CD4-positive, alpha-beta T cell (primary cell): ENCODE measurements around the gene ZNRF3. TPM values are rescaled to one million over a fixed set of nuclear protein-coding genes. Genes with fewer than 3 reads are reported as not detected.

ENCODE experiments used
- ATAC-seq: fragments of 200-7000 bp; cut with Tn5 transposase; one replicate; pipeline ENCODE4 v1.10.0; 2022; ENCODE audit warnings: mild to moderate bottlenecking; ENCODE audit not compliant: poor library complexity
- CTCF ChIA-PET: fragments of 350-600 bp; sonication (Branson Sonifier 250); formaldehyde crosslinking; loops from one replicate; lab custom pipeline; 2021; ENCODE audit warnings: antibody characterized with exemption, inconsistent platforms; lab: Charles Lee
- POLR2A ChIA-PET: fragments of 350-600 bp; sonication (Branson Sonifier 250); formaldehyde crosslinking; loops from one replicate; lab custom pipeline; 2021; ENCODE audit warnings: antibody characterized with exemption, inconsistent platforms; lab: Charles Lee
- DNase-seq, 14 experiments: peaks; one replicate each; pipeline ENCODE4 v3.0.0-alpha.2; 2013 to 2020; ENCODE audit warnings: mixed read lengths in 2 of 14
- H3K27ac ChIP-seq, 2 donors: one replicate each; pipeline versions ENCODE4 v1.5.1 to v1.7.0; 2013; ENCODE audit warnings: low read length in 2 of 2, low read depth in 1 of 2, mild to moderate bottlenecking in 1 of 2
- H3K27me3 ChIP-seq, 2 experiments: 1 replicate in 1 of 2; 2 replicates in 1 of 2; pipeline versions ENCODE4 v1.6.1 to v1.7.0; 2013; ENCODE audit warnings: low read length in 2 of 2, control low read depth in 1 of 2, mild to moderate bottlenecking in 1 of 2, moderate library complexity in 1 of 2; ENCODE audit not compliant: insufficient read depth in 2 of 2, control insufficient read depth in 1 of 2
- H3K36me3 ChIP-seq: one replicate; pipeline ENCODE4 v1.6.1; 2013; ENCODE audit warnings: low read length, control low read depth; ENCODE audit not compliant: insufficient read depth
- H3K4me1 ChIP-seq: one replicate; pipeline ENCODE4 v1.6.1; 2013; ENCODE audit warnings: low read length, control low read depth; ENCODE audit not compliant: insufficient read depth
- H3K4me3 ChIP-seq: one replicate; pipeline ENCODE4 v1.5.1; 2013; ENCODE audit warnings: mild to moderate bottlenecking, low read length, moderate library complexity
- H3K9me3 ChIP-seq, 2 experiments: 1 replicate in 1 of 2; 2 replicates in 1 of 2; pipeline versions ENCODE4 v1.6.1 to v1.7.0; 2013; ENCODE audit warnings: low read length in 2 of 2, mild to moderate bottlenecking in 2 of 2, control low read depth in 1 of 2, moderate library complexity in 1 of 2; ENCODE audit not compliant: control insufficient read depth in 1 of 2, insufficient read depth in 1 of 2
- H3K27ac Mint-ChIP-seq: one replicate; pipeline ENCODE4 v1.8.0; 2020; ENCODE audit warnings: mixed read lengths
- H3K27me3 Mint-ChIP-seq: one replicate; pipeline ENCODE4 v1.8.0; 2021; ENCODE audit warnings: mixed read lengths
- H3K36me3 Mint-ChIP-seq: one replicate; pipeline ENCODE4 v1.8.0; 2021; ENCODE audit warnings: low read depth, mixed read lengths
- H3K4me1 Mint-ChIP-seq: one replicate; pipeline ENCODE4 v1.8.0; 2021; ENCODE audit warnings: low read depth, mixed read lengths
- H3K4me3 Mint-ChIP-seq: one replicate; pipeline ENCODE4 v1.8.0; 2020; ENCODE audit warnings: mild to moderate bottlenecking, mixed read lengths
- H3K9me3 Mint-ChIP-seq: one replicate; pipeline ENCODE4 v1.8.0; 2020; ENCODE audit warnings: mixed read lengths
- CTCF ChIP-seq: fragments of 200-600 bp; IDR thresholded peaks from one replicate; pipeline ENCODE4 v1.8.0; 2022; ENCODE audit warnings: antibody characterized with exemption, mild to moderate bottlenecking
- intact Hi-C, 2 experiments: fragments of 100-400 bp; cut with DNase I in 1 of 2; cut with micrococcal nuclease in 1 of 2; formaldehyde crosslinking; loops; one replicate each; pipeline versions ENCODE4 v1.15.1 to v1.9.0; 2023 to 2025; cut with DNase I, micrococcal nuclease
- total RNA-seq, 174 experiments: library from RNA in 2 of 174; stranded (reverse) in 2 of 174; gene quantifications; one replicate each; pipeline ENCODE4 v1.2.3 and lab custom pipeline; 2021 to 2026

ZNRF3 gene
- total RNA-seq, 2 experiments from 2014 or later, result 0.38 to 0.61 TPM

- no peaks in the 10 kb centered on the region for H3K4me1 Mint-ChIP-seq
- ATAC-seq, result no peak
Measured at GRCh38 chr22:28846994-28847393, 36.4 kb upstream of the ZNRF3 start.

GRCh38 chr22:28855355-28856094, 27.8 kb upstream of the ZNRF3 start:
- no peak overlapping the region for H3K27ac Mint-ChIP-seq
- Histone ChIP-seq H3K27me3 (peaks cover 0 to 3% of the 10 kb centered on the region in 2 experiments), H3K4me1 (no peaks in the 10 kb centered on the region), H3K4me3 (no peak overlapping the region), H3K27ac (no peak overlapping the region), H3K9me3 (no peaks in the 10 kb centered on the region), H3K36me3 (no peaks in the 10 kb centered on the region)
- no peak overlapping the region for H3K4me3 Mint-ChIP-seq
- intact Hi-C loops, result loop anchor here (1.0 kb wide), 3 partner anchors 185 to 390 kb away; no protein-coding TSS in a partner anchor
- ChIA-PET CTCF (interaction anchor here (0.6 to 3.8 kb wide), 14 partner anchors 8 to 255 kb away, joined by 3 to 33 read pairs (median 3); no protein-coding TSS in a partner anchor), POLR2A (interaction anchor here (1.4 kb wide), 1 partner anchor 185 kb away, joined by 10 read pairs; no protein-coding TSS in a partner anchor)
- H3K36me3 Mint-ChIP-seq, result no peaks in the 10 kb centered on the region
- peak in 12 of 14 experiments; percentile 4 to 81 (median 22) for DNase-seq
- ATAC-seq, result peak; percentile 55
- peak; percentile 88 for TF ChIP-seq CTCF
- no peaks in the 10 kb centered on the region for H3K9me3 Mint-ChIP-seq
- no peaks in the 10 kb centered on the region for H3K4me1 Mint-ChIP-seq
- H3K27me3 Mint-ChIP-seq, result peaks cover 24% of the 10 kb centered on the region

More at GRCh38 chr22:28846994-28847393, 36.4 kb upstream of the ZNRF3 start:
- Mint-ChIP-seq H3K36me3 (peaks cover 4% of the 10 kb centered on the region), H3K9me3 (peaks cover 6% of the 10 kb centered on the region), H3K4me3 (no peak overlapping the region), H3K27me3 (no peaks in the 10 kb centered on the region), H3K27ac (no peak overlapping the region)
- ChIA-PET CTCF (interaction anchor here (0.5 kb wide), 1 partner anchor 26 kb away, joined by 3 read pairs; no protein-coding TSS in a partner anchor), POLR2A (no interaction called here)
- no peaks in the 10 kb centered on the region for H3K4me1 ChIP-seq
- no peak overlapping the region for H3K27ac ChIP-seq
- DNase-seq, result no peak
- H3K27me3 ChIP-seq, result no peaks in the 10 kb centered on the region
- intact Hi-C loops, result no loop called here
- TF ChIP-seq CTCF, result no peak
- H3K4me3 ChIP-seq, result no peak overlapping the region
- H3K9me3 ChIP-seq, result peaks cover 13 to 22% of the 10 kb centered on the region in 2 experiments
- no peaks in the 10 kb centered on the region for H3K36me3 ChIP-seq

GRCh38 chr22:28856095-28856455, 27.3 kb upstream of the ZNRF3 start:
- intact Hi-C loops, result no loop called here
- H3K9me3 Mint-ChIP-seq, result no peaks in the 10 kb centered on the region
- ATAC-seq (no peak), DNase-seq (no peak)
- peaks cover 24% of the 10 kb centered on the region for H3K27me3 Mint-ChIP-seq
- TF ChIP-seq CTCF, result no peak
- H3K4me1 ChIP-seq, result no peaks in the 10 kb centered on the region
- H3K4me3 ChIP-seq, result no peak overlapping the region
- CTCF ChIA-PET, result interaction anchor here (0.8 to 3.8 kb wide), 10 partner anchors 20 to 255 kb away, joined by 3 to 33 read pairs (median 4); no protein-coding TSS in a partner anchor
- H3K36me3 ChIP-seq, result no peaks in the 10 kb centered on the region
- H3K36me3 Mint-ChIP-seq, result no peaks in the 10 kb centered on the region
- H3K27me3 ChIP-seq, result peaks cover 0 to 3% of the 10 kb centered on the region in 2 experiments
- POLR2A ChIA-PET, result interaction anchor here (1.4 kb wide), 1 partner anchor 185 kb away, joined by 10 read pairs; no protein-coding TSS in a partner anchor
- no peaks in the 10 kb centered on the region for H3K4me1 Mint-ChIP-seq
- no peak overlapping the region for H3K4me3 Mint-ChIP-seq
- no peak overlapping the region for H3K27ac ChIP-seq
- H3K9me3 ChIP-seq, result no peaks in the 10 kb centered on the region
- H3K27ac Mint-ChIP-seq, result no peak overlapping the region
